Measurements from ENCODE around the gene CD36.

DNA sequence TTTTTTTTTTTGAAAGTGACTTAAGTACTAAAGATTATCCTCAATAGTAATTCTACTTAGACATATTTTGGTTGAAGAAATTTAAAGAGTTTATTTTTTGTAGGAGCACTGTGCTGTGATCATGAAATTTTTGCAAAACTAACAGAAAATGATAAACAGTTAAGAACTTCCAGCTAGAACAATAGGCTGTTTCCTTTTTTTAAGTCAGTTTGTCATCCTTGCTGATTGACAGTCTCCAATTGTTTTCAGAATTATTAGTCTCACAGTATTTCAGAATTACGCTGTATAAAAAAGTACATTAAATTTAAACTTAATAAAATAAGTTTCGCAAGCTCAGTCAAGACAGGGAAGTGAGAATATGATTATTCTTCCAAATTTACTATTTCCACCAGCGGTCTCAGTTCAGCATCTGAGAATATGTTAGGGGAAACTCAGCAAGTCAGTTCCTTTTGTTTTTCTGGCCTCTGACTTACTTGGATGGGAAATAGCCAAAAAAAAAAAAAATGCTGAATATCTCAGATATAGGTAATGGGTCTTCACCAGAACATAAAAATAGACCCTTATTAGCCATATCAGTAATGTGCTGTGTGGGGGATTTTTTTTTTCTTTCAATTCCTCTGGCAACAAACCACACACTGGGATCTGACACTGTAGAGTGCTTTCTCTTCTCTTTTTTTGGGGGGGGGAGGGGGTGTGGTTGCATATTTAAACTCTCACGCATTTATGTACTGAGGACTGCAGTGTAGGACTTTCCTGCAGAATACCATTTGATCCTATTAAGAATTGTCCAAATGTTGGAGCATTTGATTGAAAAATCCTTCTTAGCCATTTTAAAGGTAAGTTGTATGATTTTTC lies at the start of gene CD36:
- TF ChIP-seq, protein P1, sequence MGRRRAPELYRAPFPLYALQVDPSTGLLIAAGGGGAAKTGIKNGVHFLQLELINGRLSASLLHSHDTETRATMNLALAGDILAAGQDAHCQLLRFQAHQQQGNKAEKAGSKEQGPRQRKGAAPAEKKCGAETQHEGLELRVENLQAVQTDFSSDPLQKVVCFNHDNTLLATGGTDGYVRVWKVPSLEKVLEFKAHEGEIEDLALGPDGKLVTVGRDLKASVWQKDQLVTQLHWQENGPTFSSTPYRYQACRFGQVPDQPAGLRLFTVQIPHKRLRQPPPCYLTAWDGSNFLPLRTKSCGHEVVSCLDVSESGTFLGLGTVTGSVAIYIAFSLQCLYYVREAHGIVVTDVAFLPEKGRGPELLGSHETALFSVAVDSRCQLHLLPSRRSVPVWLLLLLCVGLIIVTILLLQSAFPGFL (CRISPR knock-in tag; IDR thresholded peaks at IDR 0.05; ENCODE audit: borderline replicate concordance) = no peak
- TF ChIP-seq, protein P2, sequence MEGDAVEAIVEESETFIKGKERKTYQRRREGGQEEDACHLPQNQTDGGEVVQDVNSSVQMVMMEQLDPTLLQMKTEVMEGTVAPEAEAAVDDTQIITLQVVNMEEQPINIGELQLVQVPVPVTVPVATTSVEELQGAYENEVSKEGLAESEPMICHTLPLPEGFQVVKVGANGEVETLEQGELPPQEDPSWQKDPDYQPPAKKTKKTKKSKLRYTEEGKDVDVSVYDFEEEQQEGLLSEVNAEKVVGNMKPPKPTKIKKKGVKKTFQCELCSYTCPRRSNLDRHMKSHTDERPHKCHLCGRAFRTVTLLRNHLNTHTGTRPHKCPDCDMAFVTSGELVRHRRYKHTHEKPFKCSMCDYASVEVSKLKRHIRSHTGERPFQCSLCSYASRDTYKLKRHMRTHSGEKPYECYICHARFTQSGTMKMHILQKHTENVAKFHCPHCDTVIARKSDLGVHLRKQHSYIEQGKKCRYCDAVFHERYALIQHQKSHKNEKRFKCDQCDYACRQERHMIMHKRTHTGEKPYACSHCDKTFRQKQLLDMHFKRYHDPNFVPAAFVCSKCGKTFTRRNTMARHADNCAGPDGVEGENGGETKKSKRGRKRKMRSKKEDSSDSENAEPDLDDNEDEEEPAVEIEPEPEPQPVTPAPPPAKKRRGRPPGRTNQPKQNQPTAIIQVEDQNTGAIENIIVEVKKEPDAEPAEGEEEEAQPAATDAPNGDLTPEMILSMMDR (IDR thresholded peaks at IDR 0.05) = no peak
- TF ChIP-seq E2F5 (CRISPR knock-in tag; IDR thresholded peaks at IDR 0.05) = no peak
- TF ChIP-seq CREM (CRISPR knock-in tag; IDR thresholded peaks at IDR 0.05) = no peak
- TF ChIP-seq E2F4 (CRISPR knock-in tag; IDR thresholded peaks at IDR 0.05; ENCODE audit: borderline replicate concordance, low read depth) = no peak
- TF ChIP-seq USF2 (CRISPR knock-in tag; IDR thresholded peaks at IDR 0.05) = no peak
- no peak for TF ChIP-seq NR3C1 (CRISPR knock-in tag; conservative IDR thresholded peaks at IDR 0.05; ENCODE audit: low read depth)
- TF ChIP-seq, protein P3, sequence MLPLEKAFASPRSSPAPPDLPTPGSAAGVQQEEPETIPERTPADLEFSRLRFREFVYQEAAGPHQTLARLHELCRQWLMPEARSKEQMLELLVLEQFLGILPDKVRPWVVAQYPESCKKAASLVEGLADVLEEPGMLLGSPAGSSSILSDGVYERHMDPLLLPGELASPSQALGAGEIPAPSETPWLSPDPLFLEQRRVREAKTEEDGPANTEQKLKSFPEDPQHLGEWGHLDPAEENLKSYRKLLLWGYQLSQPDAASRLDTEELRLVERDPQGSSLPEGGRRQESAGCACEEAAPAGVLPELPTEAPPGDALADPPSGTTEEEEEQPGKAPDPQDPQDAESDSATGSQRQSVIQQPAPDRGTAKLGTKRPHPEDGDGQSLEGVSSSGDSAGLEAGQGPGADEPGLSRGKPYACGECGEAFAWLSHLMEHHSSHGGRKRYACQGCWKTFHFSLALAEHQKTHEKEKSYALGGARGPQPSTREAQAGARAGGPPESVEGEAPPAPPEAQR (CRISPR knock-in tag; IDR thresholded peaks at IDR 0.05) = no peak
- no peak for TF ChIP-seq ZNF232 (CRISPR knock-in tag; IDR thresholded peaks at IDR 0.05)

Measured in WTC11 (cell line).